Activated naive CD4-positive, alpha-beta T cell (primary cell): ENCODE results near the gene GSG1L.

Experiments
- DNase-seq, 4 experiments: peaks; one replicate each; lab custom pipeline; 2025; lab: John Stamatoyannopoulos, UW

Gene GSG1L

GRCh38 chr16:28062847-28063521 is 530 bp downstream of the GSG1L start:
- DNase-seq = no peak

- no peak for DNase-seq
These were observed 1.2 kb downstream of the GSG1L start for GRCh38 chr16:28062261-28062846.

GRCh38 chr16:28061352-28062101 is 2.0 kb downstream of the GSG1L start:
- DNase-seq = no peak

- DNase-seq = no peak
These were observed 3.5 kb downstream of the GSG1L start for GRCh38 chr16:28059841-28060575.

GRCh38 chr16:28058839-28059589 is 4.5 kb downstream of the GSG1L start:
- DNase-seq = no peak

GRCh38 chr16:28057949-28058348 is 5.6 kb downstream of the GSG1L start:
- no peak for DNase-seq

GRCh38 chr16:28053461-28053860 is 10.1 kb downstream of the GSG1L start:
- DNase-seq = no peak

GRCh38 chr16:28052274-28053128 is 11.0 kb downstream of the GSG1L start:
- no peak for DNase-seq

- no peak for DNase-seq
These were observed 12.0 kb downstream of the GSG1L start for GRCh38 chr16:28051486-28051885.

GRCh38 chr16:28042811-28043210 is 20.7 kb downstream of the GSG1L start:
- DNase-seq = no peak

GRCh38 chr16:28041615-28042014 is 21.9 kb downstream of the GSG1L start:
- no peak for DNase-seq

GRCh38 chr16:28040039-28040438 is 23.5 kb downstream of the GSG1L start:
- DNase-seq = no peak

GRCh38 chr16:28039493-28039892 is 24.0 kb downstream of the GSG1L start:
- DNase-seq = no peak

- DNase-seq = no peak
These were observed 25.1 kb downstream of the GSG1L start for GRCh38 chr16:28038409-28038808.

GRCh38 chr16:28035866-28036393 is 27.6 kb downstream of the GSG1L start:
- no peak for DNase-seq

- no peak for DNase-seq
These were observed 29.6 kb downstream of the GSG1L start for GRCh38 chr16:28033870-28034269.

GRCh38 chr16:28029387-28030002 is 34.0 kb downstream of the GSG1L start:
- no peak for DNase-seq

GRCh38 chr16:28027055-28027454 is 36.5 kb downstream of the GSG1L start:
- no peak for DNase-seq

GRCh38 chr16:28025631-28026030 is 37.9 kb downstream of the GSG1L start:
- no peak for DNase-seq

GRCh38 chr16:28019218-28019617 is 44.3 kb downstream of the GSG1L start:
- DNase-seq = no peak
